Brain pericyte (primary cell): Measurements from ENCODE around the gene PDE8A.
"Not testable (repeated sequence)": the region's sequence is repeated elsewhere in the genome, so short reads cannot be mapped to it uniquely, and the experiment has no call there.

Experiments
- DNase-seq: peaks from one replicate; pipeline ENCODE4 v3.0.0-alpha.2; 2012; ENCODE audit warnings: low read depth, low spot score

Gene PDE8A

DNA sequence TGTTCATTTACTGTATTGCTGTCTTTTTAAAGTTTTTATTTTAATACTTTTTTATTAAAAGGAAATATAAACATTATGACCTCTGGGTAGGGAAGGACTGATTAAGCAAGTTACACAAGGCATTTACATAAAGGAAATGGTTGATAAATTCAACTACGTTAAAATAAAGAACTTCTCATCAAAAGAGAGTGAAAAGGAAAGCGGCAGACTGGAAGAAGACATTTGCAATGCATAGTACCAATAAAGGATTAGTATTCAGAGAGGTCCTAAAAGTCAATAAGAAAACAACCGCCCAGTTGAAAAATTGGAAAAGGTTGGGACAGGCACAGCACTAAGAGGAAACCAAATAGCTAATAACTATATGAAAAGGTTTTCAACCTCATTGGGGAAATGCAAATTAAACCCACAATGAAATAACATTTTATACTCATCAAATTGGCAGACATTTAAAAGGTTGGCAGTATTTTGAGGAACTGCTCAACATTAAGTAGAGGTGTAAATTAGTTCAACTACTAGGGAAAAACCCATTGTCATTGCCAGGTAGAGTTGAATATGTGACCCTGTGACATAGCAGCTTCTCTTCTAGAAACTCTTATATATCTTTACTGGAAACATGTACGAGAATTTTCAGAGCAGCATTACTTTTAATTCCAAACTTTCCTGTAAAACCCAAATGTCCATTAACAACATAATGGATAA, 9.5 kb downstream of the PDE8A start:
- DNase-seq, result no peak

DNA sequence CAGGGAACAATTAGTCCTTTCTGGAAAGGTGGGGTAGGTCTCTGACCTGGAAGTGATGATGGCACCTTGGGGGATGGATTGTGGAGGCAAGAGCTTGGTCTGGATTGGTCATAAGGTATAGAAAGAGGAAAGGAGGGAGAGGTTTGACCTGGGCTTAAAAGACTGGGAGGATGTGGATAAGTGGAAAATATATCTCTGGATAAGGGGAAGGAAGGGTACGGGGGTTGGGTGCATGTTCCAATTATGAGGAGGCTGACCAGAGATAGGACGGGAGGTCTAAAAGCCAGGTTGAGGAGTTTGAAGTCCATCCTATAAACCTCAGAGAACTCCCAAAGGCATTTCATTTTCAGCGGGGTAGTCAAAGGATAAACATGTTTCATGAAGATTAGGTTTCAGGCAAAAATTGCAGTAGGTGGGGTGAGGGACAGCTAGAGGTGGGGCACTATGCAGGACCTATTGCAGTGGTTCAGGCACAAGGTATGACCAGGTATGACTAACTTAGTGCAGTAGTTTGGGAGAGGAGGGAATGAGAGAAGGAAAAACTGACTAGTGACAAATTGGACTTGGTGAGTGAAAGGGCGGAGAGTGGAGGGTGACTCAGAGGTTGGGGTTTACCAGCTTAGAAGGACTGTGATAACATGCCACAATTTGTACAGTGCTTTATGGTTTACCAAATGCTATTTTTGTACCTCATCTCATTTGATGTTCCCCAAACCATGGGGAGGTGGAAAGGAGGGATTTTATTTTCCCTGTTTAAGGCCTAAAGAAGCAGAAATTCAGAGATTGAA, 10.7 kb downstream of the PDE8A start:
- DNase-seq, result no peak

DNA sequence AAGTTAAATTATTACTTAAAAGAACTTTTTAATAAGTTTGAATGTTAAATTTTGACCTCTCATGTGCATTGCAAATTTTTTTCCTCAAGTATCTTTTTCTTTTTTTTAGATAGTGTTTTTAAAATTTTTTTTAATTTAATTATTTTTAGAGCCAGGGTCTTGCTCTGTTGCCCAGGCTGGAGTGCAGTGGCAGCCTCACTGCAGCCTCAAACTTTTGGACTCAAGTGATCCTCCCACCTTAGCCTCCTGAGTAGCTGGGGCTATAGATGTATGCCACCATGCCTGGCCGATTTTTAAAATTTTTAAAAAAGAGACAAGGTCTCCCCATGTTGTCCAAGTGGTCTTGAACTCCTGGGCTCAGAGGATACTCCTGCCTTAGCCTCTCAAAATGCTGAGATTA, 14.4 kb downstream of the PDE8A start:
- no peak for DNase-seq

DNA sequence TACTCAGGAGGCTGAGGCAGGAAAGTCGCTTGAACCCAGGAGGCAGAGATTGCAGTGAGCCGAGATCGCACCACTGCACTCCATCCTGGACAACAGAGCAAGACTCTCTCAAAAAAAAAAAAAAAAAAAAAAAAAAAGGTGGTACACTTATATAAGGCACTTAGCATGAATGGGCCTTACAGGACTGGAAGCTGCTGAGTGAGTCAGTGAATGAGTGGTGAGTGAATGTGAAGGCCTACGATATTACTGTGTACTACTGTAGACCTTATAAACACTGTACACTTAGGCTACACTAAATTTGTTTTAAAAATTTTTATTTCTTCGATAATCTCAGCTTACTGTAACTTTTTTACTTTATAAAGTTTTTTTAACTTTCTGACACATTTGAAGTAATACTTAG, 15.1 kb downstream of the PDE8A start:
- DNase-seq, result not testable (repeated sequence)

DNA sequence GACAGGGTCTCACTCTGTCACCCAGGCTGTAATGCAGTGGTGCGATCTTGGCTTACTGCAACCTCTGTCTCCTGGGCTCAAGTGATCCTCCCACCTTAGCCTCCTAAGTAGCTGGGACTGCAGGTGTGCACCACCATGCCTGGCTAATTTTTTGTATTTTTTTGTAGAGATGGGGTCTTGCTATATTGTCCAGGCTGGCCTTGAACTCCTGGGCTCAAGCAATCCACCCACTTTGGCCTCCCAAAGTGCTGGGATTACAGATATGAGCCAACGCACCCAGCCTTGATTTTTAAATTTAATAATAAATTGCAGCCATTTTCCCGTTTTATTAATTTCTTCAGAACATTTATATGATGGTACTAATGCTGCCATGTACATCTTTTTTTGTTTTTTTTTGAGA, 15.6 kb downstream of the PDE8A start:
- DNase-seq, result not testable (repeated sequence)

DNA sequence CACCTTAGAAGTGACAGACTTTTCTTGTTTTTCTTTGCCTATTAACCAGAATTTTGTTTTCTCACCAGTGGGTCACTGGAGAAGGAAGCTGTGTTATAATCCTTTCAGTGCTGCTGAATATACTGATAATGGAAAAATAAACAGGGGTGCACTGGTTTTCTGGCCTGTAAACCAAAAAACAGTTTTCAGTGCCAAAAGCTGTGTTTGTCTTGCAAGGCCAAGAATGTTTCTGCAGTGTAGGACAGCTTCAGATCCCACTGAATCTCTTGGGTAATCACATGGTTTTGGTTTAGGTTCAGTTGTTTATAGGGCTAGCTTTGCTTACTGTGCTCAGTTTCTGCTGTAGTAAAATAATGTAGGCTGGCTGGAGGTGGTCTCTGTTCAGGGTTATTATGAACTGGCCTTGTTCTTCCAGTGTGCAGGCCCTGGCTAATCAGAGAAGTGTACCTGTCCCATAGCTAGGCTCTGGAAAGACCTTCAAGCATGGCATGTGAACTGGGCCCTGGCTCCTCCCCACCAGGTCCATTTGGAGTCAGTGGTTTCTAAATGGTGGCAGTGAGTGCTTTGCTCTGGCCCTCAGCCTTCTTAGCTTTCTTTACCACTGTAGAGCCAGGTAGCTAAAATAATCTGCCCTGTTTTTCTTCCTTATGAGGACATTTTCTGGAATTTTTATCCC, 18.7 kb downstream of the PDE8A start:
- DNase-seq, result no peak

DNA sequence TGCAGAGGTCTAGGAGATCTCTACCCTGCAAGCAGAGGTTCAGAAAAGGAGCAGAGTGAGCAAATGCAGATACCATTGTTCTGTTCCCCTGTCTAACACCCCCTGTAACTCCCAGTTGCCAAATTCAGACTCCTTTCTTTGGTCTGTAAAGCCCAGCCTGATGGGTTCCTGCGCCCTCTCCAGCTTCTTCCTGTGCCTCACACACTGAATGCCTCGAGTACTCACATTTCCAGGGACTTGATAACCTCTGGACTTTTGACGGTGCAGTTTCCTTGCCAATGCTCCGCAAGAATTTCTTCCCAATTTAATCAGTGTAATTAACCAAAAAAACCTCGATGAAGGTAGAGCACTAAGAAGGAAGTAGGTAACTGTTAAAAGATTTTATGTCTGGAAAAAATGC, 19.3 kb downstream of the PDE8A start:
- DNase-seq, result no peak

DNA sequence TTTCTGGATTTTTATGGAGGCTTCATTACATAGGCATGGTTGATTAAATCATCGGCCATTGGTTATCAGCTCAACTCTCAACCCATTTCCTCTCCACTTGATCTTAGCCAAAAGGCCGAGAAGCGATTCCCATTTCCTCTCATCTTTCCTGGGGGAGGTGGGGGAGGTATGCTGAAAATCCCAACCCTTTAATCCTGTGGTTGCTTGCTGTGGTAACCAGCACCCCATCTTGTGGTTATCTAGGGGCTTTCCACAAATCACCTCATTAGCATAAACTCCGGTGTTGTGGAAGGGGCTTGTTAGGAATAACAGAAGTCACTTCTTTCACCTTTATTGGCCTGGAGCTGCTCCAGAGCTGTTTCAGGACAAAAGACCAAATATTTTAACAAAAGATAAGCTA, 20.9 kb downstream of the PDE8A start:
- DNase-seq, result no peak

DNA sequence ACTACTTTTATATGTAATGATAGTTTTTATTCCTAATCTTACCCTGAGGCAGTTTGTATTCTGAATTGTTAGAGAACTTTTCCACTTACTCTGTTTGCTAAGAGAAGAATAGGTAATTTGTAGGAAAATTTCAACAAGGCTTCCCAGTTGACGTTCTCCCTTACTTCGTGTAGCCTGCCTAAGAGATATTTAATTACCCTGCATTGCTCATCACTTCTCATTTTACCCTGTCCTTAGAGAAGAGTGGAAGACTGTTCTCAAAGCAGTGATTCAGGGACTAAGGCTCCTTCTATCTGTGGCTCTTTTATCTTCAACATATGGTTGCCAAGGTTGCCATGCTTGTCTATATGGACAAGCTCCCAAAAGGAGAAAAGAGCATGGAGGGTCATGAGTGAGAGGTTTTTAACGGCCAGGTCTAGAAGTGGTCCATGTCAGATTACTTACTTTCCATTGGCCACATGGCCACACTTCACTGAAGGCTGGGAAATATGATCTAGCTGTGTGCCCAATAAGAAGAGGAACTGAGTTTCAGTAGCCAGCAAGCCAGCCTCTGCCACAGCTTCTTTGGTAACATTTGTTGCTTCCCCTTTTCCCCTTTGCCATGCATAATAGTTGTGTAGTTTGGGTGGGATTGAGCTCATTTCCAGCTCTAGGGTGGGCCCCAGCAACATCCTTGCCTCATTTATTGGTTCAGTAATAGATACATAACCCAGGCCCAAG, 22.1 kb downstream of the PDE8A start:
- DNase-seq, result no peak

DNA sequence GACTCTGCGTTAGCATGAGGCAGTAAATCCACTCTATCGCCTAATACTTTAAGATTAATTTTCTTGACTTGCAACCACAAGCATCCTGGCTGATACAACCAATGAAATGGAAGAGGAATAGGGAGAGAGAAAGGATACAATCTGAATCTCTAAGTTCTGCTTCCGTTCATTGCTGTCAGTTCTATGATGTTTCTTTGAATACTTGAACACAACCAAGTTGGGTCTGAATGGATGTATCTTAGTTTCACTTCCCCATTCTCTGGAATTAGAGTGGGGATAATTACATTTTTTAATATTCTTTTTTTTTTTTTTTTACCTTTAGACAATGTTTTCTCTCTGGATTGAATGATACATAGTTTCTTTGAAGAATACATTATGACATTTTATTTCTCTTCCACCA, 22.9 kb downstream of the PDE8A start:
- DNase-seq, result no peak

DNA sequence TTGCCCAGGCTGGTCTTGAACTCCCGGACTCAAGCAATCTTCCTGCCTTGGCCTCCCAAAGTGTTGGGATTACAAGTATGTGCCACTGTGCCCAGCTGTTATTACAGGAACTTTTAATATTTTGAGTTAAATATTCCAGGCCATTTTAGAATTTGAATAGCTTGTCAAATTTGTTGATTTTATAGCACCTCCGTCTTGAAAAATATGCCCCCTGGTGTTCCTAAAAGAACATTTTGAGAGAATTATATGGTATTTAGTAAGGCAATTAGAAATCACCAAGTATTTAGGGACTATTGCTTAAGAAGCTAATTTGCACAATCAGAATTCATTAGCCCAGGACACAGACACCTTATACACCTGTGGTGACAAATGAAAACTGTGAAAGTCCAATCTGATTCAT, 23.7 kb downstream of the PDE8A start:
- DNase-seq, result no peak

DNA sequence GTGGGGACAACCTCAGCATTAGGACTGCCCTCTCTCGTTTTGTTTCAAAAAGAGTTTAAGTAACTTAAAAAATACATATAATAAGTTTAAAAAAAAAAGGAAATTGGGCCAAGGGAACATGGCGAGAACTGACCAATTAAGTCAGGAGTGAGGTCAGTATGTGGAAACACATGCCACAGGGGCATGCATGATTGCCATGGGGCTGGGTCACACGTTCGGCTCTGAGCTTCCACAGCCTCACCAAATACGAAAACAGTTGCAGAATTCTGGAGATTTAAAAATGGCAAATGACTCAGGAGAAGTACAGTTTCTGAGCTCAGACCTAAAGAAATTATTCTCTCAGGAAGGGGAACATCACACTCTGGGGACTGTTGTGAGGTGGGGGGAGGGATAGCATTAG, 24.1 kb downstream of the PDE8A start:
- no peak for DNase-seq

DNA sequence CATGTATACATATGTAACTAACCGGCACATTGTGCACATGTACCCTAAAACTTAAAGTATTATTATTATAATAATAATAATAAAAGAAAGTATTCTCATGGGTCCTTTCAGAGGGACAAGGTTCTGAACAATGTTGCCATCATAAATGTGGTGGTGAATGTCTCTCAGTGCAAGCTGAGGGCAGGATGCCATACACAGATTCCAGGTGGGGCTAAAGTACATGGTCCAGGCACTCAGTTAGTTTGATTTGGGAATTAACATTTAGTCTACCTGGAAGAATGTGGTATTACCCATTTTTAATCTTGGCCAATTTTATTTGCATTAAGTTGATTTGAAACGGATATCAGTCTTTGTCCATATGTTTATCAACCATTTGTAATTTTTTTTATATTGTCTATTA, 24.5 kb downstream of the PDE8A start:
- DNase-seq, result no peak

DNA sequence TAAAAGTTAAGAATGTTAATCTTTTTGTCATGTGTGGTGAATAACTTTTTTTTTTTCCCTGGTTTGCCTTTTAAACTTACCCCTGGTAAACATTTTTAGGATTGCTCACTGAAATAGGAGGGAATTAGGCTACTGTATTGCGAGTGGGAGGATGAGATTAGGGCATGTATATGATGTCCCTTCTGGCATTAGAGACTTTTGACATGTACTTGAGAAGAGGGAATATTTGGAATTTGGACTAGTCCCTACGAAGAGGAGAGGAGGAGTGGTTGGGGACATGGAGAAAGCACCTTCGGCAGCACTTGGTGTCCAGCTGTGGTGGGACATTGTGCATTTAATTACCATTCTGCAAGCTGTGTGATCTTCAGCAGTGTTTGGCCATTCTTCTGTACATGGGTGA, 25.0 kb downstream of the PDE8A start:
- no peak for DNase-seq

DNA sequence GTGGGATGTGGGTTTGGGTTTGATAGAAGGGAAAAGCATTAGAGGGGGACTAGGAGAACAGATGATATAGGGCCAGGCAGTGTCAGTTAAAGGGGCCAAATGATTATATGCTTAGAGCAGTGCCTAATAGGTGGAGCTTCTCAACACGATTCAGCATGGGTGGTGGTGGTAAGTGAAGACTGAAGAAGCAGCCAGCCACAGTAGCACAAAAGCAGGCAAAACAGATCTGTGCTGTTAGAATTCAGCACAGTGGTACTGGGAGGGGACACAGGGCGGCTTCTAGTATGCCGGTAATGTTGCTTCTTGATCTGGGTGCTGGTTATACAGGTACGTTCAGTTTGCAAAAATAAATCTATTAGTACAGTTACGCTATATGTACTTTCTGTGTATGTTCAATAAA, 25.5 kb downstream of the PDE8A start:
- DNase-seq, result no peak

DNA sequence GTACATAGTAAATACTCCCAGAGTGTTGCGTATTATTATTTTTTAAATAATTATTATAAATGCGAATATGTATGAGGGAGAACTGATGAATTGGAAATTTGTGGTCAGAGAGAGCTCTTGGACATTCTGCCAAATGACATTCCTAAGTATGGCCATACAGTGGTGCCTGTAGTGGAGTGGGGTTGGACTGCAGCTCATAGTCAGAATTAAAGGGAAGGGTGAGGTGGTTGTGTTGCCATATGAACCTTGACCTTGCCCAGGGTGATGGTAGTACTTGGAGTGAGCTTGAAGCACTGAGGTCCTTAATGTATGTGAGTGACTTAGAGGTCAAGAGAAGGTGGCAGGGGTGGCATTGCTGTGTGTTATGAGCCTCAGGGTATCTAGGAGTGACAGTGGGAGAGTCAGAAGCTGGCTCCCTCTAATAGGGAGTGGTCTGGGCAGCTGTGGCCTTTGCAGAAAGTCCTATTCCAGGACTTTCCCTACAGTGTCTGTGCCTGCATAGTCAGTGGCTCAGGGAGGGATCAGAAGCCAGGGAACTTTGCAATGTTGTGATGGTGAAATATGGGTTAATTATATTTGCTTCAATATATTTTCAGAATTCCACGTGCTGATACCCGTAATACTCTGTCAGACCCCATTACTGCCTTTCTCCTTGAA, 26.2 kb downstream of the PDE8A start:
- no peak for DNase-seq

DNA sequence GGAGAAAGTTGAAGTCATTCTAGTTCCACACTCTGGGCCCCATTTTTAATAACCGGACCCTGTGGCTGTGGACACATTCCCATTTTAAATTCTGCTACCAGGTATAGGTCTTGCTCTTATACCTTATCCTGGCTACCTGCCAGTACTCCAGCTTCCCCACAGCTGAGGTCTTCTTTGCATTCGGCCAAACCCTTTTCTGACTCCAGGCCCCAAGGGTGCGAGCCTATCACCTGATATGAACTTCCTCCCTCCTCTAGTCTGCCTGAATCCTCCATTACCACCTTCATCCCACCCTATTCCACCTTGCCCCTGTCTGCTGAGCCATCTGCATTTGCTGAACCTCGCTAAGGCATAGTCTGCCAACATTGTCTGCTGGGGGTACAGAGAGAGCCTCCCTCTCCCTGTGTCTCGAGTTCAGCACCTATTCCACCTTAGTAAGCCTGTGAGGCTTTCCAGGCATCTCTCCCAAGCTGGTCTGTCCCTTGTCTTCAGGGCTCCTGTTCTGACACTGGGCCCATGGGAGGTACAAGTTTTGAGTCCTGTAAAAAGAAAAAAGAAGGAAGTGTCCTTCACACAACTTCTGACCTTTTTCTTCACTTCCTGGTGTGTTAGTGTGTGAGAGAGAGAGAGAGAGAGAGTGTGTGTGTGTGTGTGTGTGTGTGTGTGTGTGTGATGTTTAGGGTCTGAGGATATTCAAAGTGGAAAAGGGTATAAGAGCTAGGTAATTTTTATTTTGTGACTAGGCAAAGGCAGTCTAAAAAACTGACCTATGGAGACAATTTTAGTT, 27.0 kb downstream of the PDE8A start:
- no peak for DNase-seq

DNA sequence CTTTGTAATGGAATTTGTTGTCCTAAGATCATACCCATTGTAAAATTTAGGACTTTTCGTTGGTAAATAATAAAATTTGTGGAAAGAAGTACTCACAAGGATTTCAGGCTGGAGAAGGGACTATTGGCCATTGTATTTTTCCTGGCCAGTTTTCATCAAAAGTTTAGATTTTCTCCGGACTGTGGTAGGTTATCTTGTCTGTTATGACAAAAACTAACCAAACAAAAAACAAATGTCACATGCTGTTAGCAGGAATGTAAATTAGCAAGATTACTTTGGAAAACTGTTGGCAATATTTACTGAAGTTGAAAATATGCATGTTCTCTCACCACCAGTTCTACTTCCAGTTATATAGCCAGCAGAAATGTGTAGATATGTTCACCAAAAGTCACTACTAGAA, 27.8 kb downstream of the PDE8A start:
- no peak for DNase-seq

DNA sequence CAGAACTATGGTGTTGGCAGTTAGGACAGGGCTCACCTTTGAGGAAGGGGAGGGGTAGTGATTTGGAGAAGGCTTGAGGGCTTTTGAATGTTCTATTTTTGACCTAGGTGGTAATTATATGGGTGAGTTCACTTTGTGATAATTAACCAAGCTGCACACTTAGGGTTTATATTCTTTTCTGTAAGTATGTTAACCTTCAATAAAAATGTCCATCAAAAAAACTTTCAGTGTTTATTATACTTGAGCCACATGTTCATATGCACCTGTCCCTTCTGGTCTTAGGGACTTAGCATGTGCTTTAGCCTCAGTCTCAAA, 28.4 kb downstream of the PDE8A start:
- DNase-seq, result no peak

DNA sequence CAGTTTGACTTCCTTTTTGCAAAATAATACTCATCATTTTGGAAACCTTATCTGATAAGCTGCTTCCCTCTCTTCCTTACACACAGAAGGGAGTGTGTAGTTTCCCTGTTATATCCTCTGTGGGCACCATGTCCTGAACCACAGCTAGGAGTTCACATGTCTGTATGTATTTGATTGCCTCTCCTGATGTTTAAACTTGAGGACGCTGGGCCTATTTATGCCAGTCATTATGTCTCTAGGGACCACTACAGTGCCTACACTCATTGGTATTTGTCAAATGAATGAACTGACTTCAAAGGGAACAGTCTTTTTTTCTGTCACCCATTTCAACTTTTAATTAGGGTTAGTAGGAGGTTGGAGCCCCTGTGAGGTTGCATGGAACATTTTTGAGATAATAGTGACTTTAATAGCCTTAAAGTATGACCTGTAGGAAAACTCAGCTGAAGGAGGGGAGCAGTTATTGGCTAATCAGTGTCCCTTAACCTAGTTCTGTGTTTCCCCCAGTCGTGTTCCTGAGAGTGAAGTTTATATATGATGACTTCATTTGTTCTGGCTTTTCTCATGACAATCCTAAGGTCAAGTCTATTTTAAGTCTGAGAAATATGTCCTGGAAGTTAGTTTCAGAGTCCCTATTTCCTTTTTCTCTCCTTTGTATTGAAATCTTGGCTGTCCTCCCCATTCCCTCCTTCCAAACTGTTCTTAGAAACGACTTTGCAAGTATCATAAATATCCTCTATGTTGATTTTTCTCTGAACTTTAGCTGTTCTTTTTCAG, 28.9 kb downstream of the PDE8A start:
- DNase-seq, result no peak
